HepG2 (cell line): ENCODE results near the gene DCAF15. TPM values are rescaled to one million over a fixed set of nuclear protein-coding genes. Genes with fewer than 3 reads are reported as not detected.

Source experiments
- ATAC-seq: fragments of 200-7000 bp; cut with Tn5 transposase; 3 replicates; pipeline ENCODE4 v1.9.1; 2020; ENCODE audit warnings: mild to moderate bottlenecking, moderate library complexity
- BruUV-seq: library from RNA; stranded (reverse); fragments of 400-500 nt; replicated peaks from 2 replicates; lab custom pipeline; 2021; lab: Mats Ljungman, UMichigan
- CTCF ChIA-PET: fragments of 300-600 bp; formaldehyde crosslinking; extraction: SDS; loops from one replicate; lab custom pipeline; 2021; ENCODE audit warnings: low total read pairs, inconsistent platforms, low intra/inter-chr PET ratio; lab: Yijun Ruan, JAX
- POLR2A ChIA-PET: fragments of 350-600 bp; sonication (Branson Sonifier 250); formaldehyde crosslinking; loops from one replicate; lab custom pipeline; 2020; ENCODE audit warnings: antibody characterized with exemption, inconsistent platforms; lab: Yijun Ruan, JAX
- DNase-seq: peaks from one replicate; pipeline ENCODE4 v3.0.0-alpha.2; 2015; ENCODE audit warnings: low spot score
- FAIRE-seq: peaks from 3 replicates; lab custom pipeline; 2011; peaks lifted over from hg19 to GRCh38; lab: Jason Lieb, UNC
- H2AFZ ChIP-seq: one replicate; pipeline ENCODE4 v1.6.1; 2011; ENCODE audit warnings: low read length, inconsistent platforms
- H3K27ac ChIP-seq: fragments of 300-600 bp; 3 replicates; pipeline ENCODE4 v1.8.0; 2011; ENCODE audit warnings: mixed run types, mild to moderate bottlenecking, mixed read lengths, low read length, inconsistent platforms; ENCODE audit not compliant: insufficient read depth; ENCODE audit errors: extremely low read length
- H3K27me3 ChIP-seq, 2 experiments: fragments of 200-600 bp in 1 of 2; 2 replicates in 1 of 2; 3 replicates in 1 of 2; pipeline versions ENCODE4 v1.6.0 to v1.8.0; 2011; ENCODE audit warnings: low read length in 2 of 2, mild to moderate bottlenecking in 2 of 2, moderate library complexity in 2 of 2, inconsistent platforms in 1 of 2; ENCODE audit not compliant: insufficient read depth in 2 of 2, control insufficient read depth in 1 of 2
- H3K36me3 ChIP-seq, 2 experiments: fragments of 200-600 bp in 1 of 2; replicated peaks in 1 of 2; 2 replicates in 1 of 2; 3 replicates in 1 of 2; pipeline versions ENCODE4 v1.5.1 to v1.8.0; 2011; ENCODE audit warnings: low read length in 2 of 2, inconsistent platforms in 1 of 2; ENCODE audit not compliant: insufficient read depth in 2 of 2, control insufficient read depth in 1 of 2
- H3K4me1 ChIP-seq: 2 replicates; pipeline ENCODE4 v1.5.1; 2012; ENCODE audit warnings: low read length, inconsistent platforms; ENCODE audit not compliant: insufficient read depth
- H3K4me2 ChIP-seq: 2 replicates; pipeline ENCODE4 v1.6.0; 2011; ENCODE audit warnings: low read depth, low read length, inconsistent platforms
- H3K4me3 ChIP-seq, 3 experiments: fragments of 200-600 bp in 1 of 3; sonication (generic), shearing (Covaris generic) in 1 of 3; replicated peaks in 1 of 3; 2 replicates each; pipeline ENCODE4 v1.5.1; 2011 to 2016; ENCODE audit warnings: low read length in 3 of 3, inconsistent platforms in 2 of 3, low read depth in 2 of 3, mild to moderate bottlenecking in 2 of 3, control low read depth in 1 of 3, mixed read lengths in 1 of 3; ENCODE audit not compliant: insufficient read depth in 1 of 3
- H3K79me2 ChIP-seq: one replicate; pipeline ENCODE4 v1.6.1; 2011; ENCODE audit warnings: low read length, inconsistent platforms; ENCODE audit not compliant: insufficient read depth
- H3K9ac ChIP-seq: 2 replicates; pipeline ENCODE4 v1.6.0; 2011; ENCODE audit warnings: mild to moderate bottlenecking, low read depth, low read length, inconsistent platforms; ENCODE audit not compliant: insufficient read depth
- H3K9me3 ChIP-seq: 2 replicates; pipeline ENCODE4 v1.5.1; 2012; ENCODE audit warnings: mild to moderate bottlenecking, low read length
- H4K20me1 ChIP-seq: 2 replicates; pipeline ENCODE4 v1.6.0; 2011; ENCODE audit warnings: inconsistent platforms, mild to moderate bottlenecking, low read length, moderate library complexity; ENCODE audit not compliant: insufficient read depth
- BCL6 ChIP-seq: IDR thresholded peaks from 2 replicates; pipeline ENCODE4 v1.6.1; 2016; ENCODE audit warnings: missing genetic modification reagents, missing compliant biosample characterization
- HDAC2 ChIP-seq: sonication (generic); formaldehyde crosslinking; IDR thresholded peaks from 2 replicates; pipeline ENCODE4 v1.4.0; 2020; ENCODE audit warnings: missing genetic modification reagents
- HDAC6 ChIP-seq: fragments of 200-600 bp; sonication (generic); IDR thresholded peaks from 2 replicates; pipeline ENCODE4 v1.7.0; 2017; ENCODE audit warnings: mild to moderate bottlenecking, antibody characterized with exemption, low read length, low read depth
- KAT8 ChIP-seq: IDR thresholded peaks from 2 replicates; pipeline ENCODE4 v1.6.1; 2016; ENCODE audit warnings: missing genetic modification reagents, missing compliant biosample characterization
- LCORL ChIP-seq, 2 experiments: fragments of 450-650 bp in 1 of 2; sonication (generic) in 1 of 2; formaldehyde crosslinking in 1 of 2; IDR thresholded peaks; 2 replicates each; pipeline versions ENCODE4 v1.5.0 to v1.6.1; 2017 to 2020; ENCODE audit warnings: antibody characterized with exemption in 1 of 2, missing genetic modification reagents in 1 of 2
- NCOR1 ChIP-seq: fragments of 200-600 bp; sonication (generic); IDR thresholded peaks from 2 replicates; pipeline ENCODE4 v1.7.0; 2017; ENCODE audit warnings: antibody characterized with exemption, low read length, borderline replicate concordance
- PLRG1 ChIP-seq: fragments of 450-650 bp; conservative IDR thresholded peaks from 2 replicates; pipeline ENCODE4 v1.6.1; 2016
- POGZ ChIP-seq: sonication (generic); formaldehyde crosslinking; IDR thresholded peaks from 2 replicates; pipeline ENCODE4 v1.4.0; 2020; ENCODE audit warnings: mild to moderate bottlenecking, missing genetic modification reagents
- RCOR2 ChIP-seq: IDR thresholded peaks from 2 replicates; pipeline ENCODE4 v1.6.1; 2016; ENCODE audit warnings: missing biosample characterization, missing genetic modification reagents
- SOX6 ChIP-seq, 2 experiments: fragments of 450-650 bp in 1 of 2; sonication (generic) in 1 of 2; formaldehyde crosslinking in 1 of 2; IDR thresholded peaks; 2 replicates each; pipeline versions ENCODE4 v1.4.0 to v1.6.1; 2017 to 2020; ENCODE audit warnings: antibody characterized with exemption in 1 of 2, mild to moderate bottlenecking in 1 of 2, missing genetic modification reagents in 1 of 2
- SP1 ChIP-seq, 2 experiments: fragments of 450-650 bp in 1 of 2; sonication (generic) in 1 of 2; formaldehyde crosslinking in 1 of 2; IDR thresholded peaks; 2 replicates each; pipeline versions ENCODE4 v1.4.0 to v1.6.1; 2016 to 2020; ENCODE audit warnings: missing genetic modification reagents in 1 of 2
- SP4 ChIP-seq: sonication (generic); formaldehyde crosslinking; IDR thresholded peaks from 2 replicates; pipeline ENCODE4 v1.8.1; 2023; ENCODE audit warnings: mild to moderate bottlenecking, missing genetic modification reagents
- ZMYM2 ChIP-seq: sonication (generic); formaldehyde crosslinking; IDR thresholded peaks from 2 replicates; pipeline ENCODE4 v1.8.0; 2022; ENCODE audit warnings: mild to moderate bottlenecking, missing genetic modification reagents
- ZNF3 ChIP-seq: IDR thresholded peaks from 2 replicates; pipeline ENCODE4 v1.7.0; 2017; ENCODE audit warnings: inconsistent platforms
- ZNF782 ChIP-seq: sonication (generic); formaldehyde crosslinking; IDR thresholded peaks from 2 replicates; pipeline ENCODE4 v1.4.0; 2020; ENCODE audit warnings: missing genetic modification reagents, mild to moderate bottlenecking, borderline replicate concordance
- ZNF788 ChIP-seq: sonication (generic); formaldehyde crosslinking; IDR thresholded peaks from 2 replicates; pipeline ENCODE4 v1.5.0; 2020; ENCODE audit warnings: mild to moderate bottlenecking, missing genetic modification reagents, borderline replicate concordance
- ZSCAN20 ChIP-seq: sonication (generic); formaldehyde crosslinking; IDR thresholded peaks from 2 replicates; pipeline ENCODE4 v1.4.0; 2020; ENCODE audit warnings: missing genetic modification reagents, mild to moderate bottlenecking, borderline replicate concordance
- WGBS: methylation state at CpG from one replicate; pipeline ENCODE4 v1.1.6; 2017; ENCODE audit warnings: low lambda C conversion rate; 5-methylcytosine and 5-hydroxymethylcytosine counted together
- in situ Hi-C: cut with HindIII; loops from 2 replicates; pipeline ENCODE4 v1.10.0; 2017; ENCODE audit warnings: low pct_unique_long_range_greater_than_20kb; ENCODE audit not compliant: extremely low pct_ligation_motif_present
- intact Hi-C: fragments of 100-400 bp; cut with micrococcal nuclease; formaldehyde crosslinking; loops from one replicate; pipeline ENCODE4 v1.10.0; 2022; ENCODE audit not compliant: unreplicated experiment
- polyA plus RNA-seq, 8 experiments: library from polyadenylated mRNA; depleted of rRNA in 3 of 8; stranded (reverse) in 7 of 8; unstranded in 1 of 8; fragments of >200 nt; fragmentation: Illumina TruSeq in 4 of 8; extraction: Trizol in 4 of 8; gene quantifications; 2 replicates each; pipeline versions ENCODE4 v1.2.1 to v1.2.3, GENCODE V29; 2011 to 2016; ENCODE audit warnings: low read depth in 4 of 8, missing spikeins in 1 of 8, mixed read lengths in 1 of 8; ENCODE audit not compliant: insufficient read depth in 1 of 8
- total RNA-seq, 5 experiments: library from RNA; depleted of rRNA; stranded (reverse); fragments of >200 nt; fragmentation: Illumina TruSeq; extraction: Trizol; gene quantifications; 2 replicates each; pipeline ENCODE4 v1.2.3, GENCODE V29; 2016; ENCODE audit warnings: low read depth in 1 of 5
- TF ChIP-seq, protein P1 (sequence below), 2 experiments: IDR thresholded peaks; 2 replicates each; pipeline ENCODE4 v1.6.1; 2011 to 2012; ENCODE audit warnings: low read length in 2 of 2, borderline replicate concordance in 1 of 2, low read depth in 1 of 2, mild to moderate bottlenecking in 1 of 2, moderate library complexity in 1 of 2
- TF ChIP-seq, protein P2 (sequence below): IDR thresholded peaks from 2 replicates; pipeline ENCODE4 v1.6.1; 2012; ENCODE audit warnings: inconsistent platforms

DCAF15 gene
- total and polyA plus RNA-seq, 2 of the 13 experiments (the other 11 are each of a cell fraction or from before 2014, with no cell fraction given): 13.6 to 14.0 TPM

DNA sequence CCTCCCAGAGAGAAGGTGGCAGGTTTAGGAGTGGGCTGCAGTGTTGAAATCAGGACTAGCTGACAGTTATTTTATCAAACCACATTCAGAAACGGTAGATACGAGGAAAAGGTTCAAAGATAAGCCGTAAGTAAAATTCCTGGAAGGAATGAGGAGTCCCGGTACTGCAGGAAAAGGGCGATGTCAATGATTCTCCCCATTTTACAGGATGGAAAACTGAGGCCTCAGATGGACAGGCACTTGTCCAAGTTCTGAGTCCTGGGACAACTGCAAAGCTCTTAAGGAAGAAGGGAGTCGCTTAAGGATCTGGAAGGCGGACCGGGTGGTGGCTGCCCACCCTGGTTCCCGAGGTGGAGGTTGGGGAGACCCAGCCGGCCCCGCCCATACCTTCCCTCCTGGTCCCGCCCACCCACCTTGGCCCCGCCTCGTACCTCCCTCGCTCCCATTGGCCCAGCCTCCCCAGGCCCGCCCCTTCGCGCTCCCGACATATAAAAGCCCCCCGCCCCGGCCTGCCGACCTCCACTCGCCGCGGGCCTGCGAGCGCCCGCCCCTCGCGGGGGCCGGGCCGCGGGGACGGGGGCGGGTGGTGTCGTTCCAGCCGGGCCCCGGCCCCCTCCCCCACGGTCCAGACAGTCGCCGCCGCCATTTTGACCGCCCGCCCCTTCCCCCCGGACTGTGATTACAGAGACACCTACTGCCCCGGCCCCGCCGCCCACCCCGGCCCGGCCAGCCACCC lies 53.2 kb downstream of the DCAF15 start:
- intact Hi-C loops (loop anchor here (1.0 to 5.0 kb wide), 2 partner anchors 53 to 67 kb away; partner anchors contain the start of genes DCAF15 and MISP3), in situ Hi-C loops (no loop called here)
- ATAC-seq (peak; percentile 61), DNase-seq (peak; percentile 67), FAIRE-seq (no peak)
- Histone ChIP-seq H4K20me1 (no peaks in the 10 kb centered on the region; the same call in 1 of the 2 replicates), H3K4me3 (peak overlapping the region; percentile 87 to 97 (median 91)), H3K4me1 (peaks cover 19% of the 10 kb centered on the region), H3K4me2 (peak overlapping the region; percentile 71), H3K27me3 (no peaks in the 10 kb centered on the region; a peak in 1 of 5 replicates), H3K9me3 (no peaks in the 10 kb centered on the region), H3K36me3 (no peaks in the 10 kb centered on the region; a peak in 1 of 5 replicates), H3K27ac (peak overlapping the region; percentile 96), H3K9ac (peak overlapping the region; percentile 97), H2AFZ (peak overlapping the region; percentile 46), H3K79me2 (peaks cover 5% of the 10 kb centered on the region)
- TSS peak; percentile 81 for BruUV-seq
- WGBS: 13% methylated on average over 5 of the region's 50 CpGs
- CTCF ChIA-PET: no interaction called here
- POLR2A ChIA-PET: interaction anchor here (0.8 to 1.8 kb wide), 9 partner anchors 10 to 159 kb away, joined by 3 to 15 read pairs (median 5); partner anchors contain the start of gene MISP3
- TF ChIP-seq LCORL (IDR thresholded peaks at IDR 0.05): no peak
- 0 out of 2 replicates have a peak, but pooled peaks have one; percentile 2 for TF ChIP-seq LCORL (CRISPR knock-in tag; IDR thresholded peaks at IDR 0.05)
- TF ChIP-seq, protein P1, sequence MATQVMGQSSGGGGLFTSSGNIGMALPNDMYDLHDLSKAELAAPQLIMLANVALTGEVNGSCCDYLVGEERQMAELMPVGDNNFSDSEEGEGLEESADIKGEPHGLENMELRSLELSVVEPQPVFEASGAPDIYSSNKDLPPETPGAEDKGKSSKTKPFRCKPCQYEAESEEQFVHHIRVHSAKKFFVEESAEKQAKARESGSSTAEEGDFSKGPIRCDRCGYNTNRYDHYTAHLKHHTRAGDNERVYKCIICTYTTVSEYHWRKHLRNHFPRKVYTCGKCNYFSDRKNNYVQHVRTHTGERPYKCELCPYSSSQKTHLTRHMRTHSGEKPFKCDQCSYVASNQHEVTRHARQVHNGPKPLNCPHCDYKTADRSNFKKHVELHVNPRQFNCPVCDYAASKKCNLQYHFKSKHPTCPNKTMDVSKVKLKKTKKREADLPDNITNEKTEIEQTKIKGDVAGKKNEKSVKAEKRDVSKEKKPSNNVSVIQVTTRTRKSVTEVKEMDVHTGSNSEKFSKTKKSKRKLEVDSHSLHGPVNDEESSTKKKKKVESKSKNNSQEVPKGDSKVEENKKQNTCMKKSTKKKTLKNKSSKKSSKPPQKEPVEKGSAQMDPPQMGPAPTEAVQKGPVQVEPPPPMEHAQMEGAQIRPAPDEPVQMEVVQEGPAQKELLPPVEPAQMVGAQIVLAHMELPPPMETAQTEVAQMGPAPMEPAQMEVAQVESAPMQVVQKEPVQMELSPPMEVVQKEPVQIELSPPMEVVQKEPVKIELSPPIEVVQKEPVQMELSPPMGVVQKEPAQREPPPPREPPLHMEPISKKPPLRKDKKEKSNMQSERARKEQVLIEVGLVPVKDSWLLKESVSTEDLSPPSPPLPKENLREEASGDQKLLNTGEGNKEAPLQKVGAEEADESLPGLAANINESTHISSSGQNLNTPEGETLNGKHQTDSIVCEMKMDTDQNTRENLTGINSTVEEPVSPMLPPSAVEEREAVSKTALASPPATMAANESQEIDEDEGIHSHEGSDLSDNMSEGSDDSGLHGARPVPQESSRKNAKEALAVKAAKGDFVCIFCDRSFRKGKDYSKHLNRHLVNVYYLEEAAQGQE (IDR thresholded peaks at IDR 0.05; ENCODE audit: borderline replicate concordance in 1 of 2, low read depth in 1 of 2, low read length in 2 of 2): no peak
- peak; percentile 63; the same call in 1 of the 2 replicates for TF ChIP-seq POGZ (CRISPR knock-in tag)
- peak; percentile 46; the same call in 1 of the 2 replicates for TF ChIP-seq ZNF788 (CRISPR knock-in tag)
- TF ChIP-seq NCOR1: peak; percentile 70; the same call in 1 of the 2 replicates
- no peak for TF ChIP-seq PLRG1
- TF ChIP-seq SOX6 (IDR thresholded peaks at IDR 0.05): no peak
- TF ChIP-seq SOX6 (CRISPR knock-in tag; IDR thresholded peaks at IDR 0.05): peak; percentile 45; the same call in 1 of the 2 replicates
- peak; percentile 71; the same call in 1 of the 2 replicates for TF ChIP-seq SP4 (CRISPR knock-in tag)
- TF ChIP-seq HDAC2 (CRISPR knock-in tag): peak; percentile 83
- peak; percentile 31; the same call in 1 of the 2 replicates for TF ChIP-seq ZNF3 (CRISPR knock-in tag)
- TF ChIP-seq ZSCAN20 (CRISPR knock-in tag): no peak
- no peak for TF ChIP-seq SP1 (IDR thresholded peaks at IDR 0.05)
- peak; percentile 76 for TF ChIP-seq SP1 (CRISPR knock-in tag; IDR thresholded peaks at IDR 0.05)
- no peak for TF ChIP-seq ZNF782 (CRISPR knock-in tag)
- peak; percentile 78; the same call in 1 of the 2 replicates for TF ChIP-seq HDAC6
- TF ChIP-seq KAT8: peak; percentile 40; the same call in 1 of the 2 replicates
- TF ChIP-seq BCL6: peak; percentile 5; the same call in 1 of the 2 replicates
- TF ChIP-seq RCOR2 (CRISPR knock-in tag): peak; percentile 98
- TF ChIP-seq, protein P2, sequence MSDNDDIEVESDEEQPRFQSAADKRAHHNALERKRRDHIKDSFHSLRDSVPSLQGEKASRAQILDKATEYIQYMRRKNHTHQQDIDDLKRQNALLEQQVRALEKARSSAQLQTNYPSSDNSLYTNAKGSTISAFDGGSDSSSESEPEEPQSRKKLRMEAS: peak; percentile 25; the same call in 1 of the 2 replicates
- TF ChIP-seq ZMYM2 (CRISPR knock-in tag): peak; percentile 82
